ENCODE data around the gene DERL2.

DNA sequence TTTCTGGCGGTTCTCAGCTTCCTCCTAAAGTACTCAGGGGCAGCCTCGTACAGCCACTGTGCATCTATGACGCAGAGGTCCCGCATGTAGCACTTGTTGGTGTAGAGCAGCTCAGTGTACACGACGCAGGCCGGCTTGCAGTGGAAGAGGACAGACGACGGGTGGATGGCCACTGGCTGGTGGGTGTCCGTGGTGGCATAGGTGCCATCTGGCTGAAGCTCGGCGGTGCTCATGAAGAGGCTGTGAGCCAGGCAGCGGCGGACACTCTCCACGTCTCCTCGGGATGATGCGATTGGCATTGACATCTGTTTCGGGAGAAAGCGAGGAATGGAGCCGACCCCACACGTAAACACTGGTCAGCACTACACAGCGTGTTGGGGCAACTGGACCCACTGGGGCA is 41.8 kb downstream of the DERL2 start:
- TF ChIP-seq EZH2 (IDR thresholded peaks at IDR 0.05; ENCODE audit: insufficient read depth, poor library complexity, severe bottlenecking) = no peak
- TF ChIP-seq EZH2phosphoT487 (IDR thresholded peaks at IDR 0.05; ENCODE audit: insufficient read depth, low read depth) = no peak
